HG02588 (cell line): Measurements from ENCODE around the gene SOX13.

Experiments used
- ATAC-seq: cut with Tn5 transposase; IDR thresholded peaks from one replicate; pipeline ENCODE4 v1.9.1; 2021; ENCODE audit warnings: mild to moderate bottlenecking, moderate library complexity; ENCODE audit not compliant: unreplicated experiment

SOX13 gene

GRCh38 chr1:204150702-204151551, 78.0 kb downstream of the SOX13 start:
- no peak for ATAC-seq

GRCh38 chr1:204151552-204152309, 78.8 kb downstream of the SOX13 start, which contains the start of gene ETNK2:
Gene ETNK2, minus strand, starts transcription at chr1:204152044. Its CDS starts 192 bp downstream, at chr1:204151852.
- ATAC-seq: no peak

GRCh38 chr1:204152310-204153044, 79.6 kb downstream of the SOX13 start:
- ATAC-seq: no peak

GRCh38 chr1:204153667-204154066, 80.8 kb downstream of the SOX13 start:
- ATAC-seq: no peak

- no peak for ATAC-seq
Measured at GRCh38 chr1:204154568-204155255, 81.8 kb downstream of the SOX13 start.

- no peak for ATAC-seq
Measured at GRCh38 chr1:204155881-204156280, 83.0 kb downstream of the SOX13 start.

- ATAC-seq: no peak
Measured at GRCh38 chr1:204157962-204158361, 85.0 kb downstream of the SOX13 start.

DNA sequence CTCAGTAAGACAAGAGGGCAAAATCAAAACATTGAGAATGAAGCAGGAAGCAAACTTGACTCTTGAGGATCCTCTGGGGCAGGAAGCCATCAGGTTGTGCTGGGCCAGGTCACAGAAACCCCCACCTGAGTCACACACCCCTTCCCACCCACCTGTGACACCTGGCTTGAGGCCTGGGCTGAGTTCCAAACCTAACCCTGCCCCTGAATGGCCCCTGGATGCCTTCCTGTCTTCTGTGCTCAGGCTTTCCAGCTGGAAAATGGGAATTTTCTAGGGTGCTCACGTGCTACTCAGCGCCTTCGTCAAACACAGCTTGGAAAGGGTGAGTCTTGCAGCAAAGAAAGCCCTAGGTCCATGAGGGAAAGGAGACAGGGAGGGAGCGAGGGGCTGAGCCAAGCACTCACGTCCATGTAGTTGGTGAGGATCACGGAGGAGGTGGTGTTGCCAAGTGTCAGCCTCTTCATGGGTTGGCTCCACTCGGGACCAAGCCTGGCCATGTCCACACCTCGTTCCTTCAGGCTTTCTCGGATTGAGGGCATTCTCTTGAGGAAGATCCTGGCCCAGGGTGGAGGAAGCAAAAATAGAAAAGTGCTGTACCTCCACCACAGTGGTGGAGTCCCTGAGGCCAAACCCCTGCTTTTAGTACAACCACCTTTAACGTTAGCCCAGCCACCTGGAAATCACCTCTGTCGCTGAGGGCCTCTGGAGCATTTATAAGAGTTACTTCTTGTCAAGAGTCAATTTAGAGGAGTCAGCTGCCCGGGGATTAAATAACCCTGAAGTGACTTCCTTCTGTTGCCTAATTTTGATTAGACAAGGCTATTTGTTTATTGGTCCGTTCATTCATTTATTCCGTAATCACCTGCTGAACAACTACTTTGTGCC, 88.9 kb downstream of the SOX13 start:
- ATAC-seq: no peak

- ATAC-seq: no peak
Measured at GRCh38 chr1:204162494-204163074, 89.7 kb downstream of the SOX13 start.

- no peak for ATAC-seq
Measured at GRCh38 chr1:204166219-204166618, 93.3 kb downstream of the SOX13 start, which contains the start of gene REN. Gene REN, minus strand, starts transcription at chr1:204166337. Its CDS starts 44 bp downstream, at chr1:204166293.

- no peak for ATAC-seq
Measured at GRCh38 chr1:204167730-204168129, 94.8 kb downstream of the SOX13 start.

GRCh38 chr1:204169858-204170257, 96.9 kb downstream of the SOX13 start:
- ATAC-seq: no peak

DNA sequence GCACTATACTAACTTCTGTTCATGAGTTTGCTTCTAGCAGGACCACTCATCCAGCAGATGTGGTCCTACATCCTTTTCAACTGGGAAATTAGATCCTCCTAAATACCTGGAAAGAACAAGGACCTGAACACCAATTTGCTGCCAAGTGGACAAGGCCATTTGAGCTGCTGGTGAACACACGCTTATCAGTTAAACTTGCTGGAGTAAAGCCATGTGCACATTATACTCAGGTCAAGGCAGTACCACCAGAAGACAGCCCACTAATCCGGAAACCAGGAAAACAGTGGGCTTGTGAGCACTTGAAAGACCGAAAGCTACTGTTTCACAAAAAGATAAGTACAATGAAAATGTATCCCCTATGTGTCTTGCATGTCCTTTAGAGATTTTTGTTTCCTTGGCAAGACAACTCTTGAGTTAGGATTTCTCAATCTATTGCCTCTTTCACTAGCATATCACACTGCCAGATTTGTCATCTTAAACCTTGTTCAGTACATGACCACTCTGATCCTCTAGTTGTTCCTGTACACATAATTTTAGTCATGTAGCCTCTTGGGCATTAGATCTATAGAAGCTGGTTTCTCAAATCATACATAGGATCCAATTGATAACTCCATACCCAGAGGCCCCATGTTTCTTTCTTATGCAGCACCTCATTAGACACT, 97.7 kb downstream of the SOX13 start:
- ATAC-seq: no peak

DNA sequence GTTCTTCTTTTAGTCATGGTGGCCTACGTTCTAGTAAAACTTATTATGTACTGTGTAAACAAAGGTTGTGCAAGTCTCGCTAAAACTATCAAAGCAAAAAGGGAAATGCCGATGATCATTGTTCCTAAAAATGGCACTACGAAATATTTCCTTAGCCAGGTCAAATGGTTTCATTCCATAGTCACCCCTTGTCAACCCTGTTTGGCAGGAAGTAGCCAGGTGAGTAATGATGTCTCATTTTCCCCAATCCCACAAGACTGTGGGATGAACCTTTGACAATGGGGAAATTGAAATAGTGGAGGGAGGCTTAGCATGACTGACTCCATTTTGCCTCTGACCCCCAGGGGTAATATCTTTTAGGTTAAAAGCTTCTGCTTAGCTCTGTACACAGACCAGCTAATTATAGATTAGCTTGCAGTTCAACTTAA, 98.8 kb downstream of the SOX13 start:
- no peak for ATAC-seq

- ATAC-seq: no peak
Measured at GRCh38 chr1:204172404-204173029, 99.6 kb downstream of the SOX13 start.

DNA sequence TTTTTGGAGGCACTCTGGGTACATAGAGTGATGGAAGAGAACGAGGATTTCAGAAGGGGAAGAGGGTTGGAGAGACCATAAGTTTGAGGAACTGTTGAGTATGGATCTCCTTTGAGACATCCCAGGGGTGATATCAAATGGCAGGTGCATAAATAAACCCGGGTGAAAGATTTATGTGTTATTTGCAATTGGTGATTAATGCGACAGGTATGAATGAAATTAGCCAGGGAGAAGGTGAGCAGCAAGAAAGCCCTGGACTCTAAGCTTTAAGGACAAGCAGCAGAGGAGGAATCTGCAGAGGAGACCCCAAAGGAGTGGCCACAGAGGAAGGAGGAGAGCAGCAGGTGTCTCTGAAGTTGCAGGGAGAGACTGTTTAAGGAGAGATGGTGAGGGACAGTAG, 102.0 kb downstream of the SOX13 start:
- no peak for ATAC-seq

- ATAC-seq: no peak
Measured at GRCh38 chr1:204176049-204176448, 103.1 kb downstream of the SOX13 start.

DNA sequence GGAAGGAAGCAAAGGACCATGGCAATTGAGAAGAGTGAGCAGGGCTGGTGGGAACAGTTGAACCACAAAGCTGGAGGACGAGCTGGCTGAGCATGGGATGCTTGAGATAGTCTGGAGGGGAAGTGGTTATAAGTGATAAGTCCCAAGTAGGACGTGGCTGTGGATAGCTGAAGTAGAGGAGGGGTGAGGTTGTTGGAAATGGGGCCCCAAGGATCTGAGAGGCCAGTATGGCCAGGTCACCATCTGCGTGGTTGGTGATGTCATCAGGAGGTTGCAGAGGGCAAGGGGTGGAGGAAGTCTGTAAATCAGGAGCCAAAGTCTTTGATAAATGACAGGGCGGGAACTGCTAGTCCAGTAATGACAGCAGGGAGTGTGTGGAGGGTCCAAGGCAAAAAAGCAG, 104.2 kb downstream of the SOX13 start:
- ATAC-seq: no peak
